SK-N-SH treated with all-trans-retinoic acid at 6 μM for 48 hours (cell line): ENCODE data around the gene RFX7.

ENCODE experiments used
- BACH2 ChIP-seq: fragments of 250-450 bp; sonication (Bioruptor Pico); IDR thresholded peaks from 2 replicates; pipeline ENCODE4 v1.9.0; 2021; ENCODE audit warnings: mild to moderate bottlenecking, borderline replicate concordance
- CSDC2 ChIP-seq: fragments of 250-450 bp; sonication (Bioruptor Pico); IDR thresholded peaks from 2 replicates; pipeline ENCODE4 v1.5.0; 2020; ENCODE audit warnings: mild to moderate bottlenecking, moderate library complexity
- ESRRG ChIP-seq: fragments of 250-450 bp; sonication (Bioruptor Pico); IDR thresholded peaks from 2 replicates; pipeline ENCODE4 v1.6.1; 2021; ENCODE audit warnings: mild to moderate bottlenecking
- OSR1 ChIP-seq: fragments of 250-450 bp; sonication (Bioruptor Pico); IDR thresholded peaks from 2 replicates; pipeline ENCODE4 v1.8.0; 2022; ENCODE audit warnings: moderate library complexity, mild to moderate bottlenecking, inconsistent platforms
- PPARA ChIP-seq: fragments of 250-450 bp; sonication (Bioruptor Pico); IDR thresholded peaks from 2 replicates; pipeline ENCODE4 v1.5.0; 2020; ENCODE audit warnings: mild to moderate bottlenecking, borderline replicate concordance
- RARB ChIP-seq: fragments of 250-450 bp; sonication (Bioruptor Pico); IDR thresholded peaks from 2 replicates; pipeline ENCODE4 v1.8.0; 2021; ENCODE audit warnings: mild to moderate bottlenecking, moderate library complexity
- SNAI2 ChIP-seq: fragments of 250-450 bp; sonication (Bioruptor Pico); IDR thresholded peaks from 2 replicates; pipeline ENCODE4 v1.5.0; 2020; ENCODE audit warnings: mild to moderate bottlenecking, moderate library complexity
- TOX ChIP-seq: fragments of 250-450 bp; sonication (Bioruptor Pico); IDR thresholded peaks from 2 replicates; pipeline ENCODE4 v1.8.0; 2021; ENCODE audit warnings: mild to moderate bottlenecking, moderate library complexity, borderline replicate concordance
- ZFP3 ChIP-seq: fragments of 250-450 bp; sonication (Bioruptor Pico); IDR thresholded peaks from 2 replicates; pipeline ENCODE4 v1.5.0; 2020; ENCODE audit warnings: mild to moderate bottlenecking, moderate library complexity
- TF ChIP-seq, protein P1 (sequence below): fragments of 250-450 bp; sonication (Bioruptor Pico); IDR thresholded peaks from 2 replicates; pipeline ENCODE4 v1.8.0; 2020; ENCODE audit warnings: mild to moderate bottlenecking, moderate library complexity, borderline replicate concordance
- TF ChIP-seq, protein P2 (sequence below): fragments of 250-450 bp; sonication (Bioruptor Pico); IDR thresholded peaks from 2 replicates; pipeline ENCODE4 v1.5.1; 2020; ENCODE audit warnings: low read depth, mild to moderate bottlenecking, moderate library complexity
- TF ChIP-seq, protein P3 (sequence below): fragments of 250-450 bp; sonication (Bioruptor Pico); IDR thresholded peaks from 2 replicates; pipeline ENCODE4 v1.5.1; 2021; ENCODE audit warnings: mild to moderate bottlenecking, moderate library complexity

DNA sequence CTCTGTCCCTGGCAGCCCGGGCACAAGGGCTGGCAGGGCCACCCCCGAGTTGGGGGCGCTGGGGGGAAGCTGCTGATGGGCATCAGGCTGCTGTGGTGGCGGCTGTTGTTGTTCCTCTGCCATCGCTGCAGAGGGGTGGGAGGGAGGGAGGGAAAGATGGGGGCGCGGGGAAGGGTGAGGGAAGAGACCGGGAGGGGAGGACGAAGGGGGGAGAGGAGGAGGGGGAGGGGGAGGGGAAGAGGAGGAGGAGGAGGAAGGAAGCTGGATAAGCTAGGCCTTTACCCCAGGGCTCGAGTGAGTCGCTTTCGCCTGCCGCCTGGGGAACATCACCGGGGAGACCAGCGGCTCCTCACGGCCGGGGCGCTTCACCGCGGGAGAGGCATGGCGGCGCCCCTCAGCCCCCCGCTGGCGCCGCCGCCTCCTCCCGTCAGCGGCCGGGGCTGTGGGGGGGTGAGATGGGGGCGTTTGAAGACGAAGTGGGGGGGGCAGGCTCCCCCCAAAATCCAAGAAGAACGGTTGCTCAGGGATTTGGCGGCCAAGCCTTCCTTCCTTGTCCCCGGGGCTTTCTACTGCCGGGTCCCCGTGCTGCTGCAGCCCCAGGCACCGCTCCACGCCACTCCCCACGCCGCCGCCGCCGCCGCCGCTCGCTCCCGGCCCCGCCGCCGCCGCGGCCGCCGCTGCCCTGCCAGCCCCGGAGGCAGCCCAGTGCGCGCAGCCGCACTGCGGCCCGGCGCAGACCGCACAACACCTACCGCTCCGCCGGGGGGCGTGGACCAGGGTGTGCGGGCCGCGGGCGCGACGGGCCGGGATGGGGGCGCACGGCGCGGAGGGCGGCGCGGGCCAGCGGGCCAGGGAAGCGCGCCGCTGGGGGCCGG lies at the start of gene RFX7:
- TF ChIP-seq SNAI2 (CRISPR knock-in tag) (no peak), RARB (CRISPR knock-in tag) (no peak), ESRRG (CRISPR knock-in tag) (no peak), OSR1 (CRISPR knock-in tag) (no peak), ZFP3 (CRISPR knock-in tag) (no peak), BACH2 (no peak), PPARA (CRISPR knock-in tag) (no peak), TOX (CRISPR knock-in tag) (no peak), CSDC2 (CRISPR knock-in tag) (no peak)
- TF ChIP-seq, protein P1, sequence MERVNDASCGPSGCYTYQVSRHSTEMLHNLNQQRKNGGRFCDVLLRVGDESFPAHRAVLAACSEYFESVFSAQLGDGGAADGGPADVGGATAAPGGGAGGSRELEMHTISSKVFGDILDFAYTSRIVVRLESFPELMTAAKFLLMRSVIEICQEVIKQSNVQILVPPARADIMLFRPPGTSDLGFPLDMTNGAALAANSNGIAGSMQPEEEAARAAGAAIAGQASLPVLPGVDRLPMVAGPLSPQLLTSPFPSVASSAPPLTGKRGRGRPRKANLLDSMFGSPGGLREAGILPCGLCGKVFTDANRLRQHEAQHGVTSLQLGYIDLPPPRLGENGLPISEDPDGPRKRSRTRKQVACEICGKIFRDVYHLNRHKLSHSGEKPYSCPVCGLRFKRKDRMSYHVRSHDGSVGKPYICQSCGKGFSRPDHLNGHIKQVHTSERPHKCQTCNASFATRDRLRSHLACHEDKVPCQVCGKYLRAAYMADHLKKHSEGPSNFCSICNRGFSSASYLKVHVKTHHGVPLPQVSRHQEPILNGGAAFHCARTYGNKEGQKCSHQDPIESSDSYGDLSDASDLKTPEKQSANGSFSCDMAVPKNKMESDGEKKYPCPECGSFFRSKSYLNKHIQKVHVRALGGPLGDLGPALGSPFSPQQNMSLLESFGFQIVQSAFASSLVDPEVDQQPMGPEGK (CRISPR knock-in tag), result peak; percentile 81; the same call in 1 of the 2 replicates
- TF ChIP-seq, protein P2, sequence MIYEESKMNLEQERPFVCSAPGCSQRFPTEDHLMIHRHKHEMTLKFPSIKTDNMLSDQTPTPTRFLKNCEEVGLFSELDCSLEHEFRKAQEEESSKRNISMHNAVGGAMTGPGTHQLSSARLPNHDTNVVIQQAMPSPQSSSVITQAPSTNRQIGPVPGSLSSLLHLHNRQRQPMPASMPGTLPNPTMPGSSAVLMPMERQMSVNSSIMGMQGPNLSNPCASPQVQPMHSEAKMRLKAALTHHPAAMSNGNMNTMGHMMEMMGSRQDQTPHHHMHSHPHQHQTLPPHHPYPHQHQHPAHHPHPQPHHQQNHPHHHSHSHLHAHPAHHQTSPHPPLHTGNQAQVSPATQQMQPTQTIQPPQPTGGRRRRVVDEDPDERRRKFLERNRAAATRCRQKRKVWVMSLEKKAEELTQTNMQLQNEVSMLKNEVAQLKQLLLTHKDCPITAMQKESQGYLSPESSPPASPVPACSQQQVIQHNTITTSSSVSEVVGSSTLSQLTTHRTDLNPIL, result no peak
- TF ChIP-seq, protein P3, sequence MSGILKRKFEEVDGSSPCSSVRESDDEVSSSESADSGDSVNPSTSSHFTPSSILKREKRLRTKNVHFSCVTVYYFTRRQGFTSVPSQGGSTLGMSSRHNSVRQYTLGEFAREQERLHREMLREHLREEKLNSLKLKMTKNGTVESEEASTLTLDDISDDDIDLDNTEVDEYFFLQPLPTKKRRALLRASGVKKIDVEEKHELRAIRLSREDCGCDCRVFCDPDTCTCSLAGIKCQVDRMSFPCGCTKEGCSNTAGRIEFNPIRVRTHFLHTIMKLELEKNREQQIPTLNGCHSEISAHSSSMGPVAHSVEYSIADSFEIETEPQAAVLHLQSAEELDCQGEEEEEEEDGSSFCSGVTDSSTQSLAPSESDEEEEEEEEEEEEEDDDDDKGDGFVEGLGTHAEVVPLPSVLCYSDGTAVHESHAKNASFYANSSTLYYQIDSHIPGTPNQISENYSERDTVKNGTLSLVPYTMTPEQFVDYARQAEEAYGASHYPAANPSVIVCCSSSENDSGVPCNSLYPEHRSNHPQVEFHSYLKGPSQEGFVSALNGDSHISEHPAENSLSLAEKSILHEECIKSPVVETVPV (CRISPR knock-in tag), result no peak
